Activated CD4-positive, alpha-beta T cell treated with anti-CD3 and anti-CD28 coated beads, Interleukin-2, Interleukin-6, amounts not matched to agents 100 ng/mL and 50 ng/mL, durations not matched to agents 16 hours and 8 hours (primary cell): ENCODE results near the gene FOXA2.
"Not testable (repeated sequence)": the region's sequence is repeated elsewhere in the genome, so short reads cannot be mapped to it uniquely, and the experiment has no call there.

Source experiments
- DNase-seq: peaks from one replicate; pipeline ENCODE4 v3.0.0-alpha.2; 2020

The FOXA2 gene

DNA sequence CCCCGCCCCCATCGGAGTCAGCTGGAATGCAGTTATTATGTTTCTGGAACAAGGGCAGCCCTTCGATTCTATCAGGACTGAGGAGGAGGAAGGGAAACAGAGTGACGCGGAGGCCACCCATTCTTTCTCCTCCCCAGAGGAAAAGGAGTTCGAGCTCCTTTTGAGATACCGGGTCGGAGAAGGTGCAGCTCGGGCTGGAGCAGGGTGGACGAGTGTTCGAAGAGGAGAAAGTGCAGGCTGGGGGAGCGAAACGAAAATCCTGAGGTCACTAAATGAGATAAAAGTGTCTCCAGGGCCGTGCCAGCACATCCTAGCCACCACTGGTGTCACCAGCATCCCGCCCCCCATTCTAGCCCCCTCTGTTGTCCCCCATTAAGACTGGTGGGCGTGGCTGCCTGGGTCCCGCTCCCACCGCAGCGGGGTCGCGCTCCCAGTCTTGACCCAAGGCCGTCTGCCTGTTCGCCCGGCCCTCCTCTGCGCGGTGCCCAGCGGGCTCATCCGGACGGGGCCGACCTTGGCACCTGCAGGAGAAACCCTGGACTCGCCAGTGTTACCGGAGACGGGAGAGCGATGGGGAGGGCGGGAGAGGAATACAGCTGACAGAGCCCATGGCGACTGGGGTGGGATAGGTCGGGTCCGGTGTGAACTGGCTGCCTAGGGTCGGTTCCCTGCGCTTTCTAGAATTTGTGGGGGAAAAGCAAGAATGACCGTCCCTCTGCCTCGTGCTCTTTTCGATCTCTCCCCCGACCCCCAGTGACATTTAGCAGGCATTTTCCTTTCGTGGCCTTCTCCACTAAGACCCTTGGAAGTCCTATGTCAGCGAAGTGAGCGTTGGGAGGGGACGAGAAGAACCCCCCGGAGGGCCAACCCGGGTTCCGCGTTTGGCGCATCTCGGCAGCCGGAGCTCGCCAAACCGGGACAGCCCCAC is 16.2 kb downstream of the FOXA2 start:
- no peak for DNase-seq

DNA sequence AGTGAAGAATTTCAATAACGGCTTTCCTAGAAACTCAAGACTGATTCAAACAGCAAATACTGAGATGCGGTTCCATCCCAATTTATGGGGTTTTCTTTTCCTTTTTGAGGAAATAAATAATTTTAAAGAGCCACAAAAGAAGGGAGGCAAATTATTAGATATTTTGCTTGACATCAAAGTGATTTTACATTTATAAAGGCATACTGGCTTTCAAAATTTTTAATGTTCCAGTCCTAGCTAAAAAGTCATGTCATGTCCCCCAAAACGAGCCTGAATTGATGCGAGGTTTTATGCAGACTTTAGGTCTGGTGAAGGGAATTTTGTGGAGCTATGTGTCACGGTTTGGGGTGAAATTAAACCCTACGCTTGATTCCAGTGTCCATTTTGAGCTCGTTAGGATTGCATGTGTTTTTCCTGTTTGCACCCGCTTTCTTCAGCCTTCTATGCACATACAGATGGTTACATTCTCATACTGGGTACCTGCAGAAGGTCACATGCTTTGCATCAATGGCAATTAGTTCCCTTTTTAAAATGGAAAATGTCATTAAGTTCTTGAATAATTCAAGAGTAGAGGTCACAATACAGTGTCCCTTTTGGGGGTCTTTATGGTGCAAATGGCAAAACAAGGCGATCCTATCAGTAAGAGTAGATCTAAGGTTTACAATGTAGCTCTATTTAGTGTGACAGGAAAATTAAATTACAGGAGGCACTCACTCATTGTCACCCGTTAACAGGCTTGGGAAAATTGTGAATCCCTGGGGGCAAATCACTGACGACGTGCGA is 17.3 kb downstream of the FOXA2 start:
- DNase-seq, result no peak

DNA sequence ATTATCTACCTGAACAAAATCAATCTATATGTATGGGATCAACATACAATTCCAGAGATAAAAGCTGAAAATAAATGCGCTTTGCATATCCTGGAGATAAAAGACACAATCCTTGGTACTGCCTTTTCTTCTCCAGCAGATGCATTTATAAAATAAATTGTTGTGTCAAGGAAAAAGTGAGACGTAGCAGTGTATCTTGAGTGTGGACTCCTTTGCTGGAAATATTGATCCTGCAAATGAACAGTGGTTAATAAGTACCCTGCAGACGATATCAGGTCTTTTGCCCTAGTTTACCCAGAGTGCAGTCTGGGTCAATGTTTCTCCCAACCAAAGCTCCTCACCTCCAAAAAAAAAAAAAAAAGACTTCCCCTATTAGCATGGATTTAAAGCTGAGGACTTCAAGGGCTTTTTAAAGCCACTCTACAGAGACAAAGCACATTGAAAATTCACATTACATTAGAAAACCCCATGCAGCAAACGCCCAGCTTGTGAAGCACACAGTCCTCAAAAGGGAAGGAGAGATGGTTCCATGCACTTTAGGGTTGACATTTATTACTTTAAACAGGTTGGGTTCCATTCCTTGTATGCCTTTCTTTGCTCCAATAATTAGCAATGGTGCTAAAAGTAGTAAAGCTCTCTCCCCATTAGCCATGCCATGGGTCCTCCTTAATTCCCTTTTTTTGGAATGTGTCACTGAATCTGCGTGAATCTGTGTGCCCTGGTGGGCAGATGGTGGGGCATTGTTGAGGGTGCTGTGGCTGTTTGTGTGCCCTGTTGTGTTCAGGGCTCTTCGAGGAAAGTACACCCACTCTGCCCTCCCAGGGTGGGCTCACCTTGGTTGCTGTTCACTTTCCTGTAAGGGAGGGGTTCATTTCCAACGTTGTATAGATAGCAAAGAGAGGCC is 21.1 kb downstream of the FOXA2 start:
- no peak for DNase-seq

DNA sequence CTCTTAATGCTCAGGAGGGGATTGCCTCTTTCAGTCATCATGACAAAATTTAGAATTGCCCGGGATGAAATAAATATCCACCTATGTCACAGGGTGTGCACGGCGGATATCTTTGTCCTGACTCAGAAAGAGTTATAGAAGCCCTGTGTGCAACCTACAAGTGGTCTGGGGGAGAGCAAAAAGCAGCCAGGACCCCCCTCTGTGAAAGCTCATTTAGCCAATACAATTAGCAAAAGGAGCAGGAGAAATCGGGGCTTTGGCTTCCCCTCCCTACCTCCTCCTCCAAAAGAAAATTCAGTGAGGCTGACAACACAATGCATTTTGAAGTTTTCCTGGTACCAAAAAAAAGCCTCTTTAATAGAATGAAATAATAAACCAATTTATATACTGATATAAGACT is 21.8 kb downstream of the FOXA2 start:
- DNase-seq, result no peak

DNA sequence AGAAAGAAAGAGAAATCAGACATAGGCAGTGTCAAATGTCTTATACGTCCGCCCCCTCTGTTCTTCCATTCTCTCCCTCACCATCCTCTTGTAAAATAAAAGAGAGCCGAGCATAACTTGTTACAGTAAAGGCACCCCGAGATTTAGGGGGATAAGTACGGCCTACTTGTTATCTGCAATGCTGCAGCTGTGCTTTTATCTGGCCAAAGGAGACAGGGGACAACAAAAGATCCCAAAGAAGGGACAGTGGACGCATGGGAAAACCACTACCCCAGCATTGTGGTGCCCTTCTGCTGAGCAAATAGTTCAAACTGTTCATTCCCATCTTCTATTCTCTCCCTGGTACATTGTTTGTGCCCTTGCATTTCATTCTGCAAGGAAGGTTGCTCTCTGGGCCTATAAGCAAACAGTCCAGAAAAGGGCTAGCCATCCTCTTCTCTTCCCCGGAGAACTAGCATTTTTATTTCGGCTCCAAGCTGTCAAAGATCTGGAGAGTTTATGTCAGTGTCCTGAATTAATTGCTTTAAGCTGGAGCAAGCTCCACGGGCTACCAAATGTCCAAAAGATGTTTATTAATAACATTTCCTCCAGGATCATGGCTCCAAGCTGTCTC is 22.3 kb downstream of the FOXA2 start:
- no peak for DNase-seq

DNA sequence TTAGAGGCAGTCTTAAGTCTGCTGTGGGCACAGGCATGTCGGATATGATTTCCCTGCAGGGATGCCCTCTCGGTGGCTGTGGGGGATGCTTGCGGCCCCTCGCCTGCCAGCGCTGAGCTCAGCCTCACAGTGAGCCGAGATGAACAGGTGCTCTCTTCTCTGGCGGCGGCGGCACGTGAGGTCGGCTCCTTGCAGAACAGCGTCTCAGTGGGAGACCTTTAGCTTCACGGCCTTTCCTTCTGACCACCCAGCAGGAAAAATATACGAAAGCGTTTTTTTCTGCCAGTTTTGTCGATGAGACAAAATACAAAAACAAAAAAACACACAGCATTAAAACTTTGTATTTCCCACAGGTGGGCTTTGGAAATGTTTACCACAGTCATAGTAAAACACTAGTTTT is 23.6 kb downstream of the FOXA2 start:
- DNase-seq, result no peak

DNA sequence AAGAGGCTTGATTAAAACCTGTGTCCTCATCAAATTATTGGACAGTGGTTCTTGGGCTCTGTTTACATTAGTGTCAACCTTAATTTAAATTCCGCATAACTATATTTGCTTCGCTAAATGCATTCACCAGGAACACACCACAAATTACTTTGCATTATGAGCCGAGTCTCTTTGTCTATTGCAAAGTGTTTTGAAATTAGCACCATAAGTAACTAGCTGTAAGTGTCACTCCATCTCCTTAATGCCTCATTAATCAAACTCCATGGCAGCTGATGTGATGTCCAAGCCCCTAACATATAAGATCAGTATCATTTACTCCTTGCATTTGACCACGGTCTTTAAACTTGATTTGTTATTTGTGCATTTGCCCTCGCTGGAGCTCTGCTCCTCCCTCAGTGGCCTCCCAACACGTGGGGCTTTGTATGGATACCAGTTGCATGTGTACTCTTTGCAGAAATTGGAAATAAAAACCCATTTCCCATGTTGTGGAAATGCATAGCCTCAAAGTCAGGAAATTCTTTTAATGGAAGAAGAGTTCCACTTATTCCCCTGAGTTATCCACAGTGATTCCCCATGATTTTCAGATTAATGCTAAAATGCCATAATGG is 24.6 kb downstream of the FOXA2 start:
- no peak for DNase-seq

DNA sequence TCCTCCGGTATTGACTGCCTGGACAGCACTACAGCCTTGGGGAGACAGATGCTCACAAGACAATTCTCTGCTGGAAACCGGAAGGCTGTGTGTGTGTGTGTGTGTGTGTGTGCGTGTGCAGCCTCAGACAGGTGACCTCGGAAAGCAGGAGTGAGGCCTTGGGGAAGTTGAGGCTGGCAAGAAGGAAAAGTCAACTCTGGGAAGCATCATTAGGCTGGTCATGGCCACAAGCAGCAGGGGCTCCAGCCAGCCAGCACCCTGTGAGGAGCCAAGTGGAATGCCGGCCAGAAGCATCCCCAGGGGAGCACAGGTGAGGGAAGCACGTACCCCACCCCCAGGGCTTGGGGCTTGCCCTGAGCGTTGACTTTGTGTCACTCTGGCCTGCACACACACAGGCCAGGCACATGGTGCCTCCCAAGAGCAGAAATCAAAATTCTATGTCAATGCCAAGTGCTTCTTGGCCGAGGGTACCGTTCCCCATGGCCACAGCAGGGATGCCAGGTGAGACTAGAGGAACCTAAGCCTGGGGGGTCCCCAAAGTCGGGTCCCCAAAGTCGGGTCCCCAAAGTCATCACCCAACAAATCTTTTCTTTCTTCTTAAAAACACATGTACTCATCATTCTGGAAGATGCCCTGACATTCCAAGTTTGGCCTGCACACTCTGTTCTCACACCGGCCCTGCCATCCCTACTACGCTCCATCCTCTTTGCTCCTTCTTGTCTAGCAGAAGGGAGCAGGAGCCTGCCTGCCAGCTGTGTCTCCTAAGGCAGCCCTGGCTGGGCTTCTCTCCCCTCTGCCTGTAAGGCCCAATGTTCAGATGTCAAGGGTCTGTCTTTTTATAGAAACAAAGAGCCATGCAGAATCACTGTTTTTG is 26.7 kb downstream of the FOXA2 start:
- no peak for DNase-seq

DNA sequence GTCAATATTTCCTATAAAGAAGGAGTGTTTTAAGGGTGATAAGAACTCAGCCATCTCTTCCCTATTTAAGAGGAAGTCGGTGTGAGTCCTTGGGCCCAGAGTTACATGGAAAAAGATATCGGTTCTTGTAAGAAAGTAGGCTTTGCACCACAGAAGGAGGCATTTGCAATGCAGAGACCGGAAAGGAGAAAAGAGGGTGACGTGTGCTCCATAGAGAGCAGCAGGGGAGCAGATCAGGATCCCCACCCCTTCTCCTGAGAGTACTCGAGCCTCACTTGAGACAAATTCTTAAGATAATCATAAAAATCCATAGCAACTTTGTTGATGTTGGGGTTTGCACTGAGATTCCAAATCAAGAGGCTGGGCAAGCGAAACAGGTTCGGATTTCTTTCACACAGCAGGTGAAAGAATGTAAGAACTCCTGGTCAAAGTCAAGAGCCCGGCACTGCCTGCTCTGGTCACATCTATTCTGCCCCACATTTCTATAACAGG is 27.8 kb downstream of the FOXA2 start:
- DNase-seq, result no peak

DNA sequence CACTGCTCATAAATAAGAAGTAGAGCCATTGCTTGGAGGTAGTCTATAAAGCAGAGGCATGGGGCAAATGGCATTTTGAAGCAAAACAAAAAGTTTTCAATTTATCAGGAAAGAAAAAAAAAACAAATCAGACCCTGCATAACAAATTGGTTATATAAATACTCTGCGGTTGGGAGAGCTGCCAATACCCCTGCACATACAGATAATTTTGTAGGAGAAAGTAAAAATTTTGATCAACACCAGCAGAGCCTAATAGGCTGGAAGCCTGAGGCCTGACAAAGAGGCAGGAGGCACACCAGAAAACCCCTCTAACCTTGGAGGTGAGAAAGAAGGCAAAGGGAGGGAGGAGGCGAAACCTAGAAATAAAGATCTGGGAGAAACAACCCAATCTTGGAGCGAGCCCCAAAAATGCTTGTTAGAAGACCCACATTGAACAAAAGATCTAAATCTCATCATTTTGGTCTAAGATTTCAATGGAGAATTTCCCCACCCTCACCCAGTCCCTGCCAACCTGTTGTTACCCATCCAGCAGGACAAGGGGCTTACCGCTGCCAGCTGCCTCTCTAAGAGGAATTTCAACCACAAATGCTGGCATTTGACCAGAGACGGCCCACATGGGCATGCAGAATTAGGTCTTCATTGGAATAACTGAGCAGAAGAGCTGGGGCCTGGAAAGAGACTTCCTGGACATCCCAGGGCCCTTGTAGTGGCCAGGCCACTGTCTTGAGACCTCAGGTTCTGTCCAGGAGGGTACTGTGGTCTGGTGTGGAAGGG is 28.4 kb downstream of the FOXA2 start:
- no peak for DNase-seq

DNA sequence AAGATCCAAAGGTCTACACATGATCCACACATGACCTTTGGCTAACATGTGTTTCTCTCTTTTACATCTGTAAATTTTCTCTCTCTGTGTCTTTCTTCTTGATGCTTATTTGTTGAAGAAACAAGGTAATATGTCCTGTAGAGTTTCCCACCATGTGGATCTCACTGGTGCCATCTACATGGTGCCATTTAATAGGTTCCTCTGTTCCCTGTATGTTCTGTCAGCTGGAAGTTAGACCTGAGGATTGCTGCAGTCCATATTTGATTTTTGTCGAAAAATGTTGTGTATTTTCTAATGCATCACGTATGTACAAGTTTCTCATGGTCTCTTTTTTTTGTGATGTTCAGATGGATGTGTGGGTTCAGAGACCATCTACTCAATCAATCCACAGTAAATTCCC is 30.0 kb downstream of the FOXA2 start:
- DNase-seq, result no peak

DNA sequence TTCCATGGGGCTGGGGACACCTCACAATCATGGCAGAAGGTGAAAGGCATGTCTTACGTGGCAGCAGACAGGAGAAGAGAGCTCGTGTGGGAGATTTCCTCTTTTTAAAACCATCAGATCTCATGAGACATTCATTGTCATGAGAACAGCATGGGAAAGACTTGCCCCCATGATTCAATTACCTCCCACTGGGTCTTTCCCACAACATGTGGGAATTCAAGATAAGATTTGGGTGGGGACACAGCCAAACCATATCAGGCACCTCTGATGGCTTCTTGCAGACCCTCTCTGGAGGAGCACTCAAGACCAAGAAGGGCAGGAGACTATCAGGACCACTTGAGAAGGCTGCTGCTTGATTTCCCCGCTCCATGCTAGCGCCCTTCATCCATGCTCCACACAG is 33.9 kb downstream of the FOXA2 start:
- DNase-seq, result not testable (repeated sequence)

DNA sequence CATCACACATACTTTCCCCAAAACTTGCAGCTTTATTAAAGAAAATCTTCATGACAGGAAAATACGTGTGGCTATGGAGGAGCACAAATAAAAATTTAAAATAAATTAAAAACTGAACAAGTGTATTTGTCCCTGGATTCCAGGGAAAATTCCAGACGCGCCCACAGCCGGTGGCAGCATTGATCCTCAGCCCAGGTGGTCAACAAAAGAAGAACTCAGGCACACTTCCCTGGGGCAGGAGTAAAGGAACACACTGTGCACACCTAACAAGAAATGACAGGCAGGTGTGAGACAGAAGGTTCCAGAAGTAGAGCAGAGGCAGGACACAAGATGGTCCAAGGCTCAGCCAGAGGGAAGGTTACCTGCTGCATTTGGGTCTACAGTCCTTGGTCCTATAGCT is 36.3 kb downstream of the FOXA2 start:
- no peak for DNase-seq

DNA sequence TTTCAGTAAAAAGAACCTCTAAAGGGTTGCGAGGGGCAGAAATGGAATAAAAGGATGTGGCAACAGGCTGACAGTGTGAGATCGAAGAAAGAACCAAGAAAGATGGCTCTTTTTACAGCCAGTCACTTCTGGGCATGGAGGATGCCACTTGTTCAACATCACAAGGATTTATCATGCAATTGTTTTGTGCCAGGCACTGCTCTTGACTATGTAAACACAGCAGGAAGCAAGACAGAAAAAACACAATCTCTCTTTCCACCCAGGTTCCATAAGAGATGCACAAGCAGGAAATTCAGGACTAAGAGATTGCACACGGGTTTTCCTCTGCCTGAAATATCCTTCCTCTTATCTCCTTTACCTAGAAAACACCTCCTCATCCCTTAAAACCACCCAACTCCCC is 38.0 kb downstream of the FOXA2 start:
- no peak for DNase-seq

DNA sequence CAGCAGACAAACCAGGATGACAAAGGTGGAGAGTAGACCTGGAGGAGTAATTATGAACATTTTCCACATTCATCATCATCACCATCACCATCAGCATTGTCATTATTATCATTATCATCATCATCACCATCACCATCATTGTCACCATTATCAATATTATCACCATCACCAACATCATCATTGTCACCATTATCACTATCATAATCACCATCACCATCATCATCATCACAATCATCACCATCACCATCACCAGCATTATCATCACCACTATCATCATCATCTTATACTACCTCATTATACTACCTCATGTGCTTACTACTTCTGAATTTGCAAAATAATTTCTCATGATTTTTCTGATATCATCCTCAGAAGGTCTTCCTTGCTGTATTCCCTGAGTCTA is 39.3 kb downstream of the FOXA2 start:
- no peak for DNase-seq

DNA sequence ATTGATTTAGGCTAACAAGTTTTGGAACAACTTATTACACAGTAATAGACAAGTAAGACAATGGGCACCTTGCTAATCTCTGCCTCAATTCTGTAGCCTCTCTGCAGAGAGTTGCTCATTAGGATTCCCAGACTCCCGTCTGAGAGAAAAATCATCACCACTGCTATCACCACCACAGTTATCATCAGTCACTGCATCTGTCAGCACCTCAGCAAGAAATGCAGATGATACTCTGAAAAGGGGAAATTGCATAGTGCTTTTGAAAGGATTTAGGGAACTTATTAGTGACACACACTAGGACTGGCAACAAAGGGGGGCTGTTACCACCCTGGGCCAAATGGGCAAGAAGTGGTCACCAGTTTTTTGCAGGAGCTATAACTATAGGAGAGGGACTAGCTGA is 39.9 kb downstream of the FOXA2 start:
- no peak for DNase-seq

DNA sequence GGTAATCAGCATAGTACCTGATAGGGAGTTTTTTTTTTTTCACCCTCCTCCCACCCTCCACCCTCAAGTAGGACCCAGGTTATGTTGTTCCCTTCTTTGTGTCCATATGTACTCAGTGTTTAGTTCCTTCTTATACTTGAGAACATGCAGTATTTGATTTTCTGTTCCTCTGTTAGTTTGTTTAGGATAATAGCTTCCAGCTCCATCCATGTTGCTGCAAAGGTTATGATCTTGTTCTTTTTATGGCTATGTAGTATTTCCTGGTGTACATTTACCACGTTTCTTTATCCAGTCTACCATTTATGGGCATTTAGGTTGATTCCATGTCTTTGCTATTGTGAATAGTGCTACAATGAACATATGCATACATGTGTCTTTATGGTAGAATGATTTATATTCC is 41.9 kb downstream of the FOXA2 start:
- DNase-seq, result no peak

DNA sequence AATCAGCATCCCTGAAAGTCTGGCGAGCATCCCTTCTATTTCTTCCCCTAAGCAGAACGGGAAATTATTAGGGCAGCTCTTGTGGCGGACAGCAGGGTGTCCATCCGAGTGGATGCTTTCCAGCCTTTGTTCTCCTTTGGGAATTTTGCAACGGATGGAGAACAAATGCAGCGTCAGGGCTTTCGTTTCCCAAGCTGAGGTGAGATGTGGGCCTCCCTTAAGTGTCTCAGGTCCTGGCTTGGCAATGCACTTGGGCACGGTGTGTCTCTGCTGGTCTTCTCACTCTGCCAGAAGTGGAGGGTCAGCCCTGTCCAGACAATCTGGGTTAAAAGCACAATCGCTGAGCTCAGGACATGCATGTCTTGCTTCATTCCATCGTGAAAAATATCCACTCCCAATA is 43.5 kb downstream of the FOXA2 start:
- DNase-seq, result no peak

DNA sequence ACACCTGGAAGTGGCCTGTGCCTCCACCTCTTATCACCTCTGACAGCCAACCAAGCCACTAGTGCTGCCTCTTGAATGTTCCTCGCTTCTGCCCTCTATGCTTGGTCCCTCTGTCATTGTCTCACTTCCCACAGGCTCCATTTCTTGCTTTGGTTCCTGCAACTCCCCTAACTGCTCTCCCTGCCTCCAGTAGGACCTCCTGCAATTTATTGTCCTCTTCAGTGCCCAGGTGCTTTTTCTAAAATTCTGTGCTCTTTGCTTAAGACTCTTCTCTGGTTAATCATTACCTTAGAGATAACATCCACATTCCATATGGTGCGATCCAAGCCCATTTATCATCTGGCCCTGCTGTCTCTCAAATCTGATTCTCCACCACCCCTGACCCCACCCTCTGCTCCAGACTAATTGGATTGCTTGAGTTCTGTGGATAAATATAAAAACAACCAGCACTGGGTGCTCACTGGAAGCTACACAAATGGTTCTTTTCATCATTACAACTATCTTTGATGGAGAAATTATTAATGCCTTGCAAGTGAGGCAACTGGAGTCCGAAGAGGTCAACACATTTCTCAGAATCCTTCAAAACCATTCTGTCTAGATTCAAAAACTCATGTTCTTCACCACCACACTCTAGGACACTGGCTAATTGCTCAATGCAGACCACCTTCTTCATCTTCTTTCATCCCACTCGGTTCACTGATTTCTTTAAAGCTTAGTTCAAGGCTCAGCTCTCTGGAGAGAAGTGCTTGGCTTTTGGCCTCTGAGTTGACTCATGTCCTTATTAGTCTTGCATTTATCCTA is 47.2 kb downstream of the FOXA2 start:
- DNase-seq, result no peak
